Activated naive CD4-positive, alpha-beta T cell treated with anti-CD3 and anti-CD28 coated beads, Interleukin-2, amount 10 ng/mL, durations not matched to agents 7 days and 5 days (primary cell): ENCODE measurements around the gene VEGFD.

Source experiments
- CTCF ChIA-PET: fragments of 350-600 bp; sonication (Branson Sonifier 250); formaldehyde crosslinking; loops from one replicate; lab custom pipeline; 2021; ENCODE audit warnings: antibody characterized with exemption; lab: Charles Lee
- DNase-seq: peaks from one replicate; pipeline ENCODE4 v3.0.0-alpha.2; 2020
- H3K27ac Mint-ChIP-seq: one replicate; pipeline ENCODE4 v1.8.0; 2021; ENCODE audit warnings: mild to moderate bottlenecking, moderate library complexity, mixed read lengths
- H3K27me3 Mint-ChIP-seq: one replicate; pipeline ENCODE4 v1.8.0; 2021; ENCODE audit warnings: mild to moderate bottlenecking, mixed read lengths
- H3K36me3 Mint-ChIP-seq: one replicate; pipeline ENCODE4 v1.8.0; 2021; ENCODE audit warnings: mixed read lengths
- H3K4me1 Mint-ChIP-seq: one replicate; pipeline ENCODE4 v1.8.0; 2021; ENCODE audit warnings: mixed read lengths
- H3K4me3 Mint-ChIP-seq: one replicate; pipeline ENCODE4 v1.8.0; 2021; ENCODE audit warnings: mild to moderate bottlenecking, moderate library complexity, mixed read lengths
- H3K9me3 Mint-ChIP-seq: one replicate; pipeline ENCODE4 v1.8.0; 2021; ENCODE audit warnings: mixed read lengths

VEGFD gene

DNA sequence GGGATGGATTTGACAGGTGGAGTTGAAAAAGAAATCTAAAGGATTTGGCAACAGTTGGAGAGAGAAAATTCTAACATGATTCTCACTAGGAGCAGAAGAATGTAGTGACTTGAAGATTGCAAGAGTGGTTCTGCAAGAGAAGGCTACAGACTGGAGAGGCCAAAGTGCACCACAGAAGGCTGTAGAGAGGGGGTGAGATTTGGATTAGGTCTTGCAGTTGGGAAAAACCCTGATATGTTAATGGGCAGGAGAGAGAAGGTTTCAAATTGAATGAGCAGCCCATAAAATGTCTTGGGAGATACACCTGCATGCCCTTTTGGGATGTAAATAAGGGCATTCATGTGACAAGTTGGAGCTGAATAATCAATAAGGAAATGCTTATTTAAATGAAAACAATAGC, 14.7 kb upstream of the VEGFD start:
- CTCF ChIA-PET: no interaction called here
- Mint-ChIP-seq H3K4me3 (no peak overlapping the region), H3K4me1 (no peaks in the 10 kb centered on the region), H3K27ac (no peak overlapping the region), H3K9me3 (no peaks in the 10 kb centered on the region), H3K27me3 (no peaks in the 10 kb centered on the region), H3K36me3 (no peaks in the 10 kb centered on the region)
- DNase-seq: no peak

DNA sequence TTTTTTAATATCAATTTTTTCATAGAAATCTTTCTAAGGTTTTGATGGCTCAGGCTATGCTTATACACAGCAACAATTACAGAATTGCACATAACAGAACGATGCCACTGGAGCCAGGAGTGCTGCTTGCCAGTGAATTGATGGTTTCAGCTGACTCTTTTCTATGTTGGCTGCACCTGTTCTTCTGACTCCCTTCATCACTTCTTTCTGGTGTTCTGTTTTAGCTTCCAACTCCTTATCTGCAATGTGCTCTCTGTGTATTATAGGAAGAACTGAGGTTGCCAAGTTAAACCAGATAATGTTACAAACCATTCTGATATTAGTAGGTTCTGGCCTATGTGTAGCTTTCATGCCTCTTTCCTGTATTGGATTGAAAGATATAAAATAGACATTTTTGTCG, 11.6 kb upstream of the VEGFD start:
- Mint-ChIP-seq H3K4me3 (no peak overlapping the region), H3K4me1 (no peaks in the 10 kb centered on the region), H3K27ac (no peak overlapping the region), H3K9me3 (no peaks in the 10 kb centered on the region), H3K27me3 (no peaks in the 10 kb centered on the region), H3K36me3 (no peaks in the 10 kb centered on the region)
- CTCF ChIA-PET: no interaction called here
- DNase-seq: no peak

DNA sequence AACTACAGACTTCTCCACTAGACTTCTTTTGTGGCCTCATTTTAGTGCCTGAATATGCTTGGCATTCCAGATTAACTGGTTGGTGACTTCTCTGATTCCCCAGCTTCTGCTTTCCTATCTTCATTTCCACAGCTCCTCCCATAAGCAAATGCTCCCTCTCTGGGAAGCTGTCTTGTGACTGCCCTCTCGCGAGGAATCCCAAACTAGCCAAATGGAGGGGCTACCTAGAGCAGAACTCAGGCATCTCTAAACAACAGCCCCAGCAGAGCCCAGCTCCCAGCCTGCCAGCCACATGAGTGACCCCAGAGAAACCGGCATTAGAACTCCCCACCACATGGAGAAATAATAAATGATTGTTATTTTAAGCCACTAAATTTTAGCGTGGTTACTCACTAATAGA, 7.6 kb upstream of the VEGFD start:
- Mint-ChIP-seq H3K4me3 (no peak overlapping the region), H3K36me3 (no peaks in the 10 kb centered on the region), H3K9me3 (no peaks in the 10 kb centered on the region), H3K4me1 (no peaks in the 10 kb centered on the region), H3K27me3 (no peaks in the 10 kb centered on the region), H3K27ac (no peak overlapping the region)
- CTCF ChIA-PET: no interaction called here
- no peak for DNase-seq

DNA sequence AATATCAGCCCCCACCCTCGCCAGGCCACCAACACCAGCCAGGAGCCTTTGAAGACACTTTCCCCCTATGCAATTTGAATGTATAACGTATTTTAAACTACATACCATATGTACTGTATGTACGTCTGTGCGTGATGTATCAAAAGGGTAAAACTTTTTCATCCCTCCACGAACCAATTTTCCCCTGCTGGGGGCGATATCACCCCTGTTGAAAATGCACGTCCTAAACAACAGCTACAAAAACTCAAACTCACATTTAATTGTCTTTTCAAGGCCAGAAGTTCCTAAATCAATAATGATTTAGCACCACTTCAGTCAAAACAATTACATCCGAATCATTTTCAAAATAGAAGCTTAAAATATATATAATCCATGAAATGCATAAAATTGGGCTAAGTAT, 1.4 kb downstream of the VEGFD start:
- Mint-ChIP-seq H3K27ac (no peak overlapping the region), H3K27me3 (no peaks in the 10 kb centered on the region), H3K9me3 (no peaks in the 10 kb centered on the region), H3K4me3 (no peak overlapping the region), H3K36me3 (no peaks in the 10 kb centered on the region), H3K4me1 (no peaks in the 10 kb centered on the region)
- no peak for DNase-seq
- CTCF ChIA-PET: no interaction called here

DNA sequence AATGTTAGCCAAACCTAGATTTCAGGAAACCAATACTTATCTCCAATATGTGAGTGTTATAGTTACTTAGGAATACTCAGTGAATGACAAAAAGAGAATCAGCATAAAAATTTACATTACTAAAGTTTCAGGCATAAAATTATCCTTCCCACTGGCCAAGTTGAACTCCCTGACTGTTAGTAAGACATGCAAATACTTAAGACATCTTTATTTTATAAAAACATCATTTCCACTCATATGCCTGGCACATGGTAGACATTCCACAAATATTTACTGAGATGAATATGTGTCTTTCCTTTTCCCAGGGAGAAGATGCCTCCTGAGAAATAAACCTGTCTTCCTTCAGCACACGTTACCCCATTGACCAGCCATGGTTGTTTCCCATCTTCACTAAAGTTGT, 7.3 kb downstream of the VEGFD start:
- H3K36me3 Mint-ChIP-seq: no peaks in the 10 kb centered on the region
- DNase-seq: no peak
- no peak overlapping the region for H3K27ac Mint-ChIP-seq
- no peaks in the 10 kb centered on the region for H3K9me3 Mint-ChIP-seq
- CTCF ChIA-PET: no interaction called here
- H3K27me3 Mint-ChIP-seq: peaks cover 4% of the 10 kb centered on the region
- no peak overlapping the region for H3K4me3 Mint-ChIP-seq
- no peaks in the 10 kb centered on the region for H3K4me1 Mint-ChIP-seq

DNA sequence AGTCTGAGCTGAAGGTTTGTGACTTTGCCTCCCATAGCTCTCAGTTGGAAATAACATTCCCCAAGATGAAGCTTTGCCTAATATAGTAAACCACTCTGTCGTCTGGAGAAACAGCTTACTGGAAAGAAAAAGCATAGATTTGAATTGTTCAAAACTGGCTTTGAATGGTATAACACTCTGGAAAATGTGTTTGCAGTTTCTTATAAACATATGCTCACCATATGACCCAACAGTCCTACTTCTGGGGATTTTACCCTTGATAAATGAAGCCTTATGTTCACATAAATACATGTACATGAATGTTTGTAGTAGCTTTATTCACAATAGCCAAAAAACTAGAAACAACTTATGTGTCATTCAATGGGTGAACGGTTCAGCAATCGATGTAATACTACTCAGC, 10.2 kb downstream of the VEGFD start:
- CTCF ChIA-PET: no interaction called here
- Mint-ChIP-seq H3K27me3 (peaks cover 8% of the 10 kb centered on the region), H3K27ac (no peak overlapping the region), H3K36me3 (no peaks in the 10 kb centered on the region), H3K4me3 (no peak overlapping the region), H3K4me1 (no peaks in the 10 kb centered on the region), H3K9me3 (no peaks in the 10 kb centered on the region)
- DNase-seq: no peak

DNA sequence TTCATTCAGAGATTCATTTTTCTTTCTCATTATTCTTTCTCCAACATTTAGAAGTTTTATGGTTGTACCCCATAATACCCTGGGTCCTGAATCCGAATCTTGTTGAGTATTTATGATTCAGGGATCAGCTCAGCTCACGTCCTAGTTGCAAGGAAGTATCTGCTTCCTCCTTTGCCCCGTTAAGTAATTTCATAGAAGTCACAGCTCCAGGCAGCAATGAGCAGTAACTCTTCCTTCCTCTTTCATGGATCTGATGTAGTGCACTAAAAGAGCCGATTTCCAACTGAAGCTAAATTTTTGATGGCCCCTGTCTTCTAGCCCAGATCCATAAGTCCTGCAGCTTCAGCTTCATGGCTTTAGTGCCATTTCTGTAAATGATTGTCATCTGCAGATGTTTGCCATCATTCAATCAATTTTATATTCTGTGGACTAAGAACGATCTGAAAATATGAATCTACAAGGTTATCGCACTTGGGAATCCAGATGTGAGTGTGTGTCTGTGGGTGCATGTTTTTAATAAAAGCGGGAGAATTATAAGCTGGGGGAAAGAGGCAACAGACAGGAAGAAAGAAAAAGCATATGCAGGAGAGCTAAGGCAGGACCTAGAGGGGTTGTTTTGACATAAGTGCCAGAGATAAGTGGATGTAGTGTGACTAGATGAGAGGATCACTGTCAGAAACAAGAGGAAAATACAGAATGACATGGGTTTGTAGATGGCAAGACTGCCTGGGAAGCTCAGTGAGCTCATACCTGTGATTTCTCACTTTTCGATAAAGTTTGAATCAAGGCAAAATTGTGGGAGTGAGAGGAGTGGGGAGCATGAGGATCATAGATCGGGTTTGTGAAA, 17.5 kb downstream of the VEGFD start:
- Mint-ChIP-seq H3K4me1 (no peaks in the 10 kb centered on the region), H3K36me3 (no peaks in the 10 kb centered on the region), H3K27me3 (peaks cover 17% of the 10 kb centered on the region), H3K9me3 (no peaks in the 10 kb centered on the region), H3K27ac (no peak overlapping the region), H3K4me3 (no peak overlapping the region)
- CTCF ChIA-PET: no interaction called here
- DNase-seq: no peak

DNA sequence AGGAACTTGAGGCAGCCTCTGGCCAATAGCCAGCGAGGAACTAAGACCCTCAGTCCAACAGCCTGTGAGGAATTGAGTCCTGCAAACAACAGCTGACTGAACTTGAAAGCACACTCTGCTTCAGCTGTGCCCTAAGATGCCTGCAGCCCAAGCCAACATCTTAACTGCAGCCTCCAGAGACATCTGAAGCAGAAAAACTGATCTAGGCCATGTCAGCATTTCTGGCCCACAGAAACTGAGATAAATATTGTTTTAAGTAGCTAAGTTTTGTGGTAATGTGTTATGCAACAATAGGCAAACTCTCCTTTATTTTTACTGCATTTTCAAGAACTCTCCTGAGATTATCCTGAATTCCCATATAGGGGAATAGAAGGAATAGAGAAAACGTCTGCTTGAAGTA, 24.5 kb downstream of the VEGFD start:
- H3K27ac Mint-ChIP-seq: peak overlapping the region; percentile 33
- DNase-seq: no peak
- H3K4me1 Mint-ChIP-seq: no peaks in the 10 kb centered on the region
- CTCF ChIA-PET: no interaction called here
- H3K9me3 Mint-ChIP-seq: no peaks in the 10 kb centered on the region
- no peak overlapping the region for H3K4me3 Mint-ChIP-seq
- H3K36me3 Mint-ChIP-seq: no peaks in the 10 kb centered on the region
- H3K27me3 Mint-ChIP-seq: no peaks in the 10 kb centered on the region

DNA sequence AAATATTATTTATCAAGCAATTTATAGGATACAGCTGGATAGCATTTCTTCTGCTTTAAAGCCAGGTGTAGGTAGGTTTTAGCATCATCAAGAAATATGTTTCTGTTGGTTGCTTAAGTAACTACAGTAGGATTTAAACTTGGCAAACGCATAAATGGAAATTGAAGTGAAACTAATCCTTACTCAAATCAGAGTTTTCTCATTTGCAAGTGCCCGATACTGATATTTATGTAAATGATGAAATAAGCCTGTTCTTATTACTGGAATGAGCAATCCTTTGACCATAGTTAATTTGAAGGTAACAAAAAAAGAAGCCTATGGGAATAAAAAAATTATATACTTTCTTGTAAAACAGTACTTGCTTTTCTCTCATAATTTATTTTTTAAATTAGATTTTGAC, 25.7 kb downstream of the VEGFD start:
- H3K27me3 Mint-ChIP-seq: no peaks in the 10 kb centered on the region
- CTCF ChIA-PET: no interaction called here
- no peak overlapping the region for H3K4me3 Mint-ChIP-seq

DNA sequence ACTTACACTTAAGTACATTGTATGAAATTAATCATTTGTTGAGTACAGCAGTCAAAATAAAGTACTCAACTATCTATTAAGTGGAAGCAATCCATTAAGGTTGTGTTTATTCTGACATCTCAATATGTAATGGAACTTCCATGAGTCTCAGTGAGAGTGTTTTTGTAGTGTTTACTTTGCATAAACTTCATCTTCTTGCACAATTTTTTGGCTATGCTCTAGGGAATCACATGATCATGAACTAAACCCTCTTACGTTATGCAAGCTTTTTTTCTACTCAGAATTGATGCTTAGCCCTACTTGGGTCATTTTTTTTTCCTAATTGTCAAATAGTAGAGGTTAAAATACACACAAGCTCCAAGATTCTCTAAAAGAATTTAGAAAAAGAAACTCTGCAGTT, 27.8 kb downstream of the VEGFD start:
- CTCF ChIA-PET: no interaction called here
- DNase-seq: no peak

More for the DNA sequence above, 25.7 kb downstream of the VEGFD start:
- H3K36me3 Mint-ChIP-seq: no peaks in the 10 kb centered on the region
- DNase-seq: no peak
- no peak overlapping the region for H3K27ac Mint-ChIP-seq
- H3K4me1 Mint-ChIP-seq: no peaks in the 10 kb centered on the region
- H3K9me3 Mint-ChIP-seq: no peaks in the 10 kb centered on the region

DNA sequence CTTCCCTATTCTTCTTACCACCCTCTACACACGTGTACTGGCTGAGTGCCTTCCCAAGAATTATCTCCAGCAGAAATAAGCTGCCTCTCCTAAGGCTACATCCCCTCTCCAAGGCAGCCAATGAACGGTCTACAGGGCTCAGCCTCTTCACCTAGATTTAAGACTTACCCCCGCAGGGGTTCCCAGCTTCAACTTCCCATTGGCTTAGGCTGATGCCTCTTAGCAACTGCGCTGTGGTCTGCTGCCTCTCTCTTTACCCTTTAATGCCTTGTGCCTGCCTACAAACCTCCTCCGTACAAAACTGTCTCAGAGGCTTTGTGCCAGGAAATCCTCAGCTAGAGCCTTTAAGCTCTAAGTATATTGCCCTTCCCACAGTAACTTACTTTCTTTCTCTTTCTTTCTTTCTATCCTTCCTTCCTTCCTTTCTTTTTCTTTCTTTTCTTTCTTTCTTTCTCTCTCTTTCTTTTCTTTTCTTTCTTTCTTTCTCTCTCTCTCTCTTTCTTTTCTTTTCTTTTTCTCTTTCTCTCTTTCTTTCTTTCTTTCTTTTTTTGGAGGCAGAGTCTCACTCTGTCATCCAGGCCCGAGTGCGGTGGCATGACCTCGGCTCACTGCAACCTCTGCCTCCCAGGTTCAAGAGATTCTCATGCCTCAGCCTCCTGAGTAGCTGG, 33.8 kb downstream of the VEGFD start:
- H3K4me3 Mint-ChIP-seq: no peak overlapping the region
- H3K36me3 Mint-ChIP-seq: no peaks in the 10 kb centered on the region
- no peak overlapping the region for H3K27ac Mint-ChIP-seq
- DNase-seq: no peak
- CTCF ChIA-PET: interaction anchor here (2.0 kb wide), 1 partner anchor 11 kb away, joined by 5 read pairs; no protein-coding TSS in a partner anchor
- no peaks in the 10 kb centered on the region for H3K4me1 Mint-ChIP-seq
- no peaks in the 10 kb centered on the region for H3K9me3 Mint-ChIP-seq
- H3K27me3 Mint-ChIP-seq: no peaks in the 10 kb centered on the region

More for the DNA sequence above, 27.8 kb downstream of the VEGFD start:
- Mint-ChIP-seq H3K36me3 (no peaks in the 10 kb centered on the region), H3K9me3 (no peaks in the 10 kb centered on the region), H3K4me3 (no peak overlapping the region), H3K27me3 (no peaks in the 10 kb centered on the region), H3K27ac (no peak overlapping the region), H3K4me1 (no peaks in the 10 kb centered on the region)

DNA sequence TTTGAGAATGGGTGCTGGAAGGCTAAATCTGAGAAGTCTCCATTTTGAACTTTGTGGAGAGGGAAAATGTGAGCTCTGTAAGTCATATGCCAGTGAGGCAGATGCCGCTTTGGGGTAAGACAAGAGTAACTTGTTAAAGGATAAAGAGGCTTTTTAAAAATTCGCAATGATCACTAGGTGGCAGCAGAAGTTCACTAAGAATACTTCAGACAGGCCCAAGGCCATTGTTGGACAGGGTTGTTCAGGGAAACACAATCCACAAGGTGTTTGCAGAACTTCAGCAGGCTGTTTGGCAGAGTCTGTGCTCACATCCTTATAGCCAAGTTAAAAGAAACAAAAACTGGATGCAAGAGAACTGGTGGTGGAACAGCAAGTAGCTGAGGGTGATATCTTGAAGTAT, 35.2 kb downstream of the VEGFD start:
- H3K27me3 Mint-ChIP-seq: no peaks in the 10 kb centered on the region
- H3K4me3 Mint-ChIP-seq: no peak overlapping the region
- H3K27ac Mint-ChIP-seq: no peak overlapping the region
- H3K36me3 Mint-ChIP-seq: no peaks in the 10 kb centered on the region
- DNase-seq: peak; percentile 20
- no peaks in the 10 kb centered on the region for H3K4me1 Mint-ChIP-seq
- CTCF ChIA-PET: interaction anchor here (0.7 to 2.0 kb wide), 4 partner anchors 10 to 119 kb away, joined by 5 to 7 read pairs (median 5); no protein-coding TSS in a partner anchor
- H3K9me3 Mint-ChIP-seq: no peaks in the 10 kb centered on the region

DNA sequence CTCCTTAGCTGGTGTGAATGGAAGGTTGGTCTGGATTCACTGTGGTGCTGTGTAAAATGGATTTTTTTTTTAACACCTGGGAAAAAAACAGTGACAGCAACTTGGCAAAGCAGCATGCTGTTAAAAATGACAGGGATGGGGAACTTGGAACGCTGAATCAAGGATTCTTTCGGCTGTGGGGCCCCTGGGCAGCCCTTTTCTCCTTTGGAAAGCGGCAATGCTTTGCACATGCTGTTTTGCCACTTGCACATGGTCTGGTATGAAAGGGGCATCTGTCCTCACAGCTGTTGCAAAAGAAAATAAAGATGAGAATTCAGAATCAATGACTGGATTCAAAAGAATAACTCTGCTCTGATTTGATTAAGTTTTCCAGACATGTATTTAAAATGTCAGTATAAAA, 38.2 kb downstream of the VEGFD start:
- Mint-ChIP-seq H3K36me3 (no peaks in the 10 kb centered on the region), H3K4me3 (no peak overlapping the region), H3K4me1 (no peaks in the 10 kb centered on the region), H3K27me3 (peaks cover 8% of the 10 kb centered on the region), H3K9me3 (no peaks in the 10 kb centered on the region), H3K27ac (no peak overlapping the region)
- no peak for DNase-seq
- CTCF ChIA-PET: interaction anchor here (1.2 kb wide), 1 partner anchor 45 kb away, joined by 3 read pairs; no protein-coding TSS in a partner anchor

DNA sequence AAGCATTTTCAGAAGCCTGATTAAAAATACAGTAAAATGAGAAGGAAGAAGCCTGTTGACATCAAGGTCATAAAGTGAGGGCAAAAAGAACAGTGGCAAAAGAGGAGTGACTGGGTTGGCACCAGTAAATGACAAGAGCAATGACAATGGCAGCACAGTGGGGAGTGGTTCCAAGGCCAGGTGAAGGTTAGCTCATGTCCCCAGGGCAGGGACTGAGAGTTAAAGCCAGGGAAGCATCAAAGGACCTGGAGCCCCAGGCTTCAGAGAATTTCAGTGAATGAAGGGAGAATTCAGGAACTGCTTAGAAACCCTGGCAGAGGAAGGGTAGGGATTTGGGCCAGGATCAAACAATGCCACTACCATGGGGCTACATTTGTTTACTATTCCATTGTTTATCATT, 40.1 kb downstream of the VEGFD start:
- Mint-ChIP-seq H3K4me1 (no peaks in the 10 kb centered on the region), H3K4me3 (no peak overlapping the region), H3K9me3 (no peaks in the 10 kb centered on the region), H3K36me3 (no peaks in the 10 kb centered on the region), H3K27me3 (peaks cover 9% of the 10 kb centered on the region), H3K27ac (no peak overlapping the region)
- CTCF ChIA-PET: no interaction called here
- no peak for DNase-seq

DNA sequence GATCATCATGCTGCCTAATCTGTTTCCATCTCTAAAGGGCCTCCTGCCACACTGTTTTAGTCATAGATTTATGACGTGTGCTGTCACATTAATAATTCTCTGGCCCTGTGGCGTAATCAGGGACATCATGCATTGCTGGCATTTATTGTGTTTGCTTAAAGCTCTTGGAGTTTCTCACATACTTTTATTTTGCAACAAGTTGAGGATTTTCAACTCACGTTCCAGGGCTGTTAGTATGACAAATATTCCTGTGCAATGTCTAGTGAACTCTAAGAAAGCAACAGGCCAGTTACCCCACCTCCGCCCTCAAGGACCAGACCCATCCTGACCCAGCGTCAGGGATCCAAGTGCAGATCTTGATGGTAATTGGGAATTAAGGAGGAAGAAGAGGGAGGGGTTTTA, 41.1 kb downstream of the VEGFD start:
- H3K4me3 Mint-ChIP-seq: no peak overlapping the region
- no peak for DNase-seq
- H3K36me3 Mint-ChIP-seq: no peaks in the 10 kb centered on the region
- peaks cover 9% of the 10 kb centered on the region for H3K27me3 Mint-ChIP-seq
- no peak overlapping the region for H3K27ac Mint-ChIP-seq
- CTCF ChIA-PET: no interaction called here
- no peaks in the 10 kb centered on the region for H3K4me1 Mint-ChIP-seq
- no peaks in the 10 kb centered on the region for H3K9me3 Mint-ChIP-seq
